Measurements from ENCODE around the gene SAXO1. TPM values are rescaled to one million over a fixed set of nuclear protein-coding genes. Genes with fewer than 3 reads are reported as not detected.

The SAXO1 gene
- total RNA-seq, 4 donors from 2014 or later = 0.20 TPM; not detected in 3

DNA sequence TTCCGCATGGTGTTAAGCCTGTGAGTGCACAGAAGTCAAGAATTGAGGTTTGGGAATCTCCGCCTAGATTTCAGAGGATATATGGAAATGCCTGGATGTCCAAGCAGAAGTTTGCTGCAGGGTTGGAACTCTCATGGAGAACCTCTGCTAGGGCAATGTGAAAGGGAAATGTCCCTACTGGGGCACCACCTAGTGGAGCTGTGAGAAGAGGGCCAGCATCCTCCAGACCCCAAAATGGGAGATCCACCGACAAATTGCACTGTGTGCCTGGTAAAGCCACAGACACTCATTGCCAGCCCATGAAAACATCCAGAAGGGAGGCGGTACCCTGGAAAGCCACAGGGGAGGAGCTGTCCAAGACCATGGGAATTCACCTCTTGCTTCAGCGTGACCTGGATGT, 3.6 kb upstream of the SAXO1 start:
- ATAC-seq (no peak), DNase-seq (no peak)
- in situ Hi-C loops (cut with MboI; ENCODE audit: low sequenced_read_pairs in 4 of 4) (loop anchor here in 1 of 4 donors (25.0 kb wide), 1 partner anchor 1224 kb away; no protein-coding TSS in a partner anchor), intact Hi-C loops (cut with DNase I; ENCODE audit: low total_unique reads) (no loop called here)
- TF ChIP-seq, protein P1, sequence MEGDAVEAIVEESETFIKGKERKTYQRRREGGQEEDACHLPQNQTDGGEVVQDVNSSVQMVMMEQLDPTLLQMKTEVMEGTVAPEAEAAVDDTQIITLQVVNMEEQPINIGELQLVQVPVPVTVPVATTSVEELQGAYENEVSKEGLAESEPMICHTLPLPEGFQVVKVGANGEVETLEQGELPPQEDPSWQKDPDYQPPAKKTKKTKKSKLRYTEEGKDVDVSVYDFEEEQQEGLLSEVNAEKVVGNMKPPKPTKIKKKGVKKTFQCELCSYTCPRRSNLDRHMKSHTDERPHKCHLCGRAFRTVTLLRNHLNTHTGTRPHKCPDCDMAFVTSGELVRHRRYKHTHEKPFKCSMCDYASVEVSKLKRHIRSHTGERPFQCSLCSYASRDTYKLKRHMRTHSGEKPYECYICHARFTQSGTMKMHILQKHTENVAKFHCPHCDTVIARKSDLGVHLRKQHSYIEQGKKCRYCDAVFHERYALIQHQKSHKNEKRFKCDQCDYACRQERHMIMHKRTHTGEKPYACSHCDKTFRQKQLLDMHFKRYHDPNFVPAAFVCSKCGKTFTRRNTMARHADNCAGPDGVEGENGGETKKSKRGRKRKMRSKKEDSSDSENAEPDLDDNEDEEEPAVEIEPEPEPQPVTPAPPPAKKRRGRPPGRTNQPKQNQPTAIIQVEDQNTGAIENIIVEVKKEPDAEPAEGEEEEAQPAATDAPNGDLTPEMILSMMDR (IDR thresholded peaks at IDR 0.05 in 4 of 5, conservative IDR thresholded peaks at IDR 0.05 in 1 of 5) = no peak
- no peak for TF ChIP-seq POLR2A (IDR thresholded peaks at IDR 0.05)
- Histone ChIP-seq H3K9me3 (no peaks in the 10 kb centered on the region), H3K4me3 (no peak overlapping the region), H3K4me1 (no peaks in the 10 kb centered on the region), H3K27ac (no peak overlapping the region), H3K36me3 (no peaks in the 10 kb centered on the region), H3K27me3 (no peaks in the 10 kb centered on the region)

DNA sequence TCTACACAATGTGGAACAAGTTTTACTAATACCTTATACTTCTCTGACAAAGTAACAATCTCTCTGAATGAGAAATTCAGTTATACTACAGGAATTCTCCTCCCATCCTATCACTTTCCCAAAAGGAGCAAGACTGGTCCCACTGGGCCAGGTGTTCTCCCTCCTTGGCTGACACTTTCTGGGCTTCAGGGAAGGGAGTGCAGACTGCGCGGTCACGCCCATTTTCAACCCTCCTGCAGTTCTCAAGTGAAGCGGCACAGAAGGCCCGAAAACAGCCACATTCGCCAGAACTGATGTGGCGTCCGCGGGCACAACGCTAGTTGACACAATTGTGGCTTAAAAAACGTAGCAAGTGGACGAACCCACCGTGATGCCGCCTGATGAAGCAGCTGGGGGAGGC, 603 bp downstream of the SAXO1 start:
- Histone ChIP-seq H3K27ac (no peak overlapping the region), H3K4me1 (no peaks in the 10 kb centered on the region), H3K9me3 (no peaks in the 10 kb centered on the region), H3K4me3 (no peak overlapping the region), H3K36me3 (no peaks in the 10 kb centered on the region), H3K27me3 (peaks cover 0 to 8% (median 0%) of the 10 kb centered on the region in 3 donors)
- DNase-seq (no peak), ATAC-seq (no peak)
- no peak for TF ChIP-seq POLR2A (IDR thresholded peaks at IDR 0.05)
- TF ChIP-seq, protein P1 (IDR thresholded peaks at IDR 0.05 in 4 of 5, conservative IDR thresholded peaks at IDR 0.05 in 1 of 5) = no peak
- in situ Hi-C loops (cut with MboI; ENCODE audit: low sequenced_read_pairs in 4 of 4) = loop anchor here in 1 of 4 donors (25.0 kb wide), 1 partner anchor 1220 kb away; no protein-coding TSS in a partner anchor
- intact Hi-C loops (cut with DNase I; ENCODE audit: low total_unique reads) = no loop called here

DNA sequence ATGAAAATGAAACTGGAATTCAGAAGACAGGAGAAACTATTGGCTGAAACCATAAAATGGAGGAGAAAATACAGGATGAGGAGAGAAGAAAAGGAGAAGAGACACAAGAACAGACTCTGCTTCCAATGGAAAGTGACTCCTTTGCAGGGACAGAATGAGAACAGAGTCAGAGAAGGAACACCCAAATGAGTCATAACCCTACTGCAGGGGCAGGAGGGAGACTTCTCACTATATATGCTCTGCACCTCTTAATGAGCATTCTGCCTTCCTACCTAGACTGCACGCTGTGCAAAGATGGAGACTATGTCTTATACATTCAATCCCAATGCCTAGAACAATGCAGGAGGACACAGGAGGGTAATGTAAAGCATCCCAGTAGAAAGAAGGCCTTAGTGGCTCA, 2.1 kb downstream of the SAXO1 start:
- Histone ChIP-seq H3K27ac (no peak overlapping the region), H3K4me1 (no peaks in the 10 kb centered on the region), H3K9me3 (no peaks in the 10 kb centered on the region), H3K36me3 (no peaks in the 10 kb centered on the region), H3K4me3 (no peak overlapping the region), H3K27me3 (peaks cover 0 to 8% (median 0%) of the 10 kb centered on the region in 3 donors)
- TF ChIP-seq, protein P1 (IDR thresholded peaks at IDR 0.05 in 4 of 5, conservative IDR thresholded peaks at IDR 0.05 in 1 of 5) = no peak
- no peak for TF ChIP-seq POLR2A (IDR thresholded peaks at IDR 0.05)
- intact Hi-C loops (cut with DNase I; ENCODE audit: low total_unique reads) = no loop called here
- DNase-seq (no peak), ATAC-seq (no peak)
- in situ Hi-C loops (cut with MboI; ENCODE audit: low sequenced_read_pairs in 4 of 4) = loop anchor here in 1 of 4 donors (25.0 kb wide), 1 partner anchor 1219 kb away; no protein-coding TSS in a partner anchor

DNA sequence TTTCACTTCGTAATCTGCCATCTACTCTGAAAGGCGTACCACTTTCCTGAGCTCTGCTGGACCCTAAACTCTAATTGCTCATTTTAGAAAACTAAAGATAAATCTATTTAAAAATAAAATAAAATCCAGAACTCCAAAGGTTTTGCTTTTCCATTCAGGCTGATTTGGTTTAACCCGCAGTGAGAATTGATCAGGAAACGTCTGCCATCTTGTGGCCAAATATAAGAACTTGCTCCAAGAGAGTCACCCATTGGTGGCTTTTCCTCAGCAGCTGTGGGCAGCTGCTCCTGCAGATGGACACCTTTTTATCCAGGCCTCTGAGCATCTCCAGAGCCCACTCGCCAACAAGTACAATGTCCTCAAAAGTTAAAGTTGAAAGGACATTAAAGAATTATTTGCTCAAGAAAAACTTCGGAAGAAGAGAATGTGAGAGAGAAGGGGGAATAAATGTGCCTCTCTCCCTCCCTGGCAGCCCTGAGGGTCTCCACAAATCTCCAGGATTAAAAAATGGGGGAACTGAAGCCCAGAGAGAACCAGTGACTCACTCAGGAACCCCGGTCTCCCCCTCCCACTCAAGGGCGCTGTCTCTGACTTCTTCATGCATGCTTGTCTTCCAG, 4.1 kb downstream of the SAXO1 start:
- no peak for TF ChIP-seq POLR2A (IDR thresholded peaks at IDR 0.05)
- TF ChIP-seq, protein P1 (IDR thresholded peaks at IDR 0.05 in 4 of 5, conservative IDR thresholded peaks at IDR 0.05 in 1 of 5) = peak; percentile 22 to 74 (median 63)
- no peak overlapping the region for H3K27ac ChIP-seq
- peaks cover 0 to 8% (median 0%) of the 10 kb centered on the region in 3 donors for H3K27me3 ChIP-seq
- DNase-seq (no peak), ATAC-seq (peak in 1 of 2 donors; percentile 46)
- H3K4me1 ChIP-seq = no peaks in the 10 kb centered on the region
- intact Hi-C loops (cut with DNase I; ENCODE audit: low total_unique reads) = loop anchor here (1.0 to 5.0 kb wide), 2 partner anchors 774 to 1217 kb away; no protein-coding TSS in a partner anchor
- no peak overlapping the region for H3K4me3 ChIP-seq
- H3K9me3 ChIP-seq = no peaks in the 10 kb centered on the region
- no peaks in the 10 kb centered on the region for H3K36me3 ChIP-seq
- in situ Hi-C loops (cut with MboI; ENCODE audit: low sequenced_read_pairs in 4 of 4) = loop anchor here (5.0 to 25.0 kb wide), 3 partner anchors 772 to 1217 kb away; no protein-coding TSS in a partner anchor
